ENCODE results near the gene YWHAE. TPM values are rescaled to one million over a fixed set of nuclear protein-coding genes. Genes with fewer than 3 reads are reported as not detected.
"Not testable (repeated sequence)": the region's sequence is repeated elsewhere in the genome, so short reads cannot be mapped to it uniquely, and the experiment has no call there.

The YWHAE gene
- total and polyA plus RNA-seq, 2 of the 4 experiments (the other 2 are of a cell fraction): 358 to 774 TPM

DNA sequence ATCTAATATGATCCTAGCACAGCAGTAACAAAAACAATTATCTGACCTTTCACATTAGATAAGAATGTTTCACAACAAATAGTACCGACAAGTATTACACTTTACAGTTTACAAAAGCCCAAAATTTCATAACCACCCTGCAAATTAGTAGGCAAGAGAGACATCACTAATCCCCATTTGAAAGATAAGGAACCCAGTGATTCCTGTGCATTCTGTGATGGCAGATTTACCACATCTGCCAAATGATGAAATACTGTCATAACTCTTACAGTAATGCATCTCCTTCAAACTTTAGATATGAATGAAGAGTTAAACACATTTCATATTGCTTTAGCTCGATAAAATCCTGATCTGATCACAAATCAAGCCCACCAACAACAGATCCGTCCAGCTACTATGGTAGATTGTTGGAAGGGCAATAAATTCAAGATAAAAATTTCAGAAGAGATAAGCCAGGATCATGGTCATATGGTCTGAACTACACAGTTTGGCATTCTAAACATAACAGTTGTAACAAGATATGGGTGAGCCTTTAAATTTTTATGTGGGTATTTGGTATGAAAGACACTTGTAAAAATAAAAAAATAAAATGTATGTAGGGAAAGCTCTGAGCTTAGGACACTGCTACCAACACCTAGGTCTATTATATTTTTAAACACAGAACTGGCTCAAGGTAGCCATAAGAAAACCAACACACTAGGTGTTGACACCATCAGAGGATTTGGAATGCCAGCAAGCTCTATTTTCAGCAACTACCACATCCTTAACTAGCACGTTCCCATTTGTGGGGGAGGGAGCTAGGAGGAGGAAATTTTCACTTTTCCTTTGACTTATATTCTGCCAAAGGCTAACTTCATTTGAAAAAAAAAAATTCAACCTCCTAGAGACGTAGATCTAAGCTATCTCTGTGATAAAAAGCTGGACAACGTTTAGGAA, 9.3 kb downstream of the YWHAE start:
- Histone ChIP-seq H3K9me3 (ENCODE audit: control insufficient read depth, insufficient read depth, low read length) (no peaks in the 10 kb centered on the region), H3K18ac (ENCODE audit: low read depth, low read length) (no peak overlapping the region; the same call in 1 of the 2 replicates), H3K9ac (ENCODE audit: low read depth, low read length) (no peak overlapping the region; the same call in 1 of the 2 replicates), H2AK5ac (ENCODE audit: low read depth, low read length) (no peak overlapping the region), H3K4ac (ENCODE audit: low read depth, low read length) (no peak overlapping the region), H3K9me1 (ENCODE audit: insufficient read depth, low read length) (peaks cover 19% of the 10 kb centered on the region), H3K23ac (ENCODE audit: low read depth, low read length) (peak overlapping the region; percentile 14; the same call in 1 of the 2 replicates), H2BK15ac (ENCODE audit: low read depth, low read length) (no peak overlapping the region), H2AFZ (replicated peaks; ENCODE audit: low read length, poor library complexity) (no peak overlapping the region), H2BK5ac (ENCODE audit: low read depth, low read length, poor library complexity, severe bottlenecking) (peak overlapping the region; percentile 53), H4K5ac (ENCODE audit: low read depth, low read length) (no peak overlapping the region), H3K56ac (ENCODE audit: extremely low read depth, insufficient read depth, low read length) (no peak overlapping the region), H3K14ac (replicated peaks; ENCODE audit: low read depth, low read length) (peak overlapping the region; percentile 15), H2BK20ac (ENCODE audit: low read depth, low read length) (no peak overlapping the region), H2BK120ac (ENCODE audit: low read depth, low read length) (no peak overlapping the region), H3K4me1 (ENCODE audit: control insufficient read depth, insufficient read depth, low read length) (peaks cover 11% of the 10 kb centered on the region), H3K36me3 (ENCODE audit: control insufficient read depth, insufficient read depth, low read length) (peaks cover 3% of the 10 kb centered on the region), H3K27me3 (ENCODE audit: control insufficient read depth, insufficient read depth, low read length) (no peaks in the 10 kb centered on the region), H3K27ac (ENCODE audit: insufficient read depth, low read length) (peak overlapping the region; percentile 1; the same call in 1 of the 2 replicates), H3K4me2 (ENCODE audit: low read depth, low read length) (peak overlapping the region; percentile 82), H2AK9ac (replicated peaks; ENCODE audit: low read depth, low read length, poor library complexity) (no peak overlapping the region), H4K8ac (ENCODE audit: low read depth in 2 of 2, low read length in 2 of 2) (no peak overlapping the region), H3K4me3 (ENCODE audit: insufficient read depth, low read depth, low read length) (no peak overlapping the region), H4K91ac (ENCODE audit: insufficient read depth, low read depth, low read length) (no peak overlapping the region), H4K20me1 (ENCODE audit: insufficient read depth, low read length) (peaks cover 100% of the 10 kb centered on the region), H3K79me1 (ENCODE audit: low read depth in 1 of 2, low read length in 2 of 2) (peaks cover 0 to 42% of the 10 kb centered on the region in 2 experiments; a peak in 2 of 4 replicates)
- DNase-seq: peak; percentile 51
- BruUV-seq (replicated peaks): no TSS peak
- dilution Hi-C loops (cut with HindIII; ENCODE audit: low sequenced_read_pairs, unreplicated experiment) (no loop called here), intact Hi-C loops (cut with micrococcal nuclease) (no loop called here), in situ Hi-C loops (cut with MboI; ENCODE audit: low sequenced_read_pairs) (no loop called here)
- ATAC-seq (ENCODE audit: low read depth): peak; percentile 63
- TF ChIP-seq BHLHE40 (IDR thresholded peaks at IDR 0.05; ENCODE audit: low read depth, low read length) (peak; percentile 20; the same call in 1 of the 2 replicates), NFE2L2 (IDR thresholded peaks at IDR 0.05; ENCODE audit: low read depth, low read length) (no peak), CEBPB (IDR thresholded peaks at IDR 0.05; ENCODE audit: low read depth, low read length) (peak; percentile 67)
- POLR2A ChIA-PET (ENCODE audit: unreplicated experiment): interaction anchor here (0.6 to 0.7 kb wide), 2 partner anchors 9 to 58 kb away, joined by 3 read pairs; partner anchors contain the start of gene YWHAE
- CTCF ChIA-PET: interaction anchor here (0.6 to 3.9 kb wide), 4 partner anchors 9 to 336 kb away, joined by 3 to 15 read pairs (median 3); partner anchors contain the start of gene YWHAE
- WGBS, 2 experiments (ENCODE audit: extremely low coverage in 2 of 2, insufficient read length in 1 of 2): 0% methylated on average over 2 of the region's 6 CpGs; no CpG with 5 or more reads in 1 of the 2 experiments

GRCh38 chr17:1387490-1388227, 12.4 kb downstream of the YWHAE start:
- H3K4me3 ChIP-seq (ENCODE audit: insufficient read depth, low read depth, low read length); H3K27me3 ChIP-seq (ENCODE audit: control insufficient read depth, insufficient read depth, low read length); H2AK9ac ChIP-seq (replicated peaks; ENCODE audit: low read depth, low read length, poor library complexity); H2BK20ac ChIP-seq (ENCODE audit: low read depth, low read length); H3K36me3 ChIP-seq (ENCODE audit: control insufficient read depth, insufficient read depth, low read length); intact Hi-C loops (cut with micrococcal nuclease); H2AFZ ChIP-seq (replicated peaks; ENCODE audit: low read length, poor library complexity); in situ Hi-C loops (cut with MboI; ENCODE audit: low sequenced_read_pairs); H3K9me3 ChIP-seq (ENCODE audit: control insufficient read depth, insufficient read depth, low read length); ATAC-seq (ENCODE audit: low read depth); DNase-seq; H2AK5ac ChIP-seq (ENCODE audit: low read depth, low read length); H2BK15ac ChIP-seq (ENCODE audit: low read depth, low read length); H4K91ac ChIP-seq (ENCODE audit: insufficient read depth, low read depth, low read length); H2BK5ac ChIP-seq (ENCODE audit: low read depth, low read length, poor library complexity, severe bottlenecking); H2BK120ac ChIP-seq (ENCODE audit: low read depth, low read length); H4K8ac ChIP-seq (ENCODE audit: low read depth in 2 of 2, low read length in 2 of 2); H3K56ac ChIP-seq (ENCODE audit: extremely low read depth, insufficient read depth, low read length); POLR2A ChIA-PET (ENCODE audit: unreplicated experiment); H3K18ac ChIP-seq (ENCODE audit: low read depth, low read length); dilution Hi-C loops (cut with HindIII; ENCODE audit: low sequenced_read_pairs, unreplicated experiment); H3K4ac ChIP-seq (ENCODE audit: low read depth, low read length); H4K5ac ChIP-seq (ENCODE audit: low read depth, low read length); H3K23ac ChIP-seq (ENCODE audit: low read depth, low read length); H3K14ac ChIP-seq (replicated peaks; ENCODE audit: low read depth, low read length); H3K4me2 ChIP-seq (ENCODE audit: low read depth, low read length); H3K9ac ChIP-seq (ENCODE audit: low read depth, low read length); BruUV-seq (replicated peaks); H3K27ac ChIP-seq (ENCODE audit: insufficient read depth, low read length): not testable (repeated sequence)
- Histone ChIP-seq H3K79me1 (ENCODE audit: low read depth in 1 of 2, low read length in 2 of 2) (peaks cover 0 to 49% of the 10 kb centered on the region in 2 experiments; a peak in 2 of 4 replicates), H4K20me1 (ENCODE audit: insufficient read depth, low read length) (peaks cover 100% of the 10 kb centered on the region), H3K9me1 (ENCODE audit: insufficient read depth, low read length) (peaks cover 30% of the 10 kb centered on the region), H3K4me1 (ENCODE audit: control insufficient read depth, insufficient read depth, low read length) (peaks cover 11% of the 10 kb centered on the region)
- CTCF ChIA-PET: interaction anchor here (1.5 kb wide), 1 partner anchor 22 kb away, joined by 4 read pairs; no protein-coding TSS in a partner anchor
- WGBS, 2 experiments (ENCODE audit: extremely low coverage in 2 of 2, insufficient read length in 1 of 2): 92% methylated on average over 4 of the region's 22 CpGs; no CpG with 5 or more reads in 1 of the 2 experiments
